Measurements from ENCODE around the gene FOCAD. TPM values are rescaled to one million over a fixed set of nuclear protein-coding genes. Genes with fewer than 3 reads are reported as not detected.

Gene FOCAD
- total RNA-seq, 8 experiments from 2014 or later, result 23.1 to 59.7 (median 43.2) TPM

DNA sequence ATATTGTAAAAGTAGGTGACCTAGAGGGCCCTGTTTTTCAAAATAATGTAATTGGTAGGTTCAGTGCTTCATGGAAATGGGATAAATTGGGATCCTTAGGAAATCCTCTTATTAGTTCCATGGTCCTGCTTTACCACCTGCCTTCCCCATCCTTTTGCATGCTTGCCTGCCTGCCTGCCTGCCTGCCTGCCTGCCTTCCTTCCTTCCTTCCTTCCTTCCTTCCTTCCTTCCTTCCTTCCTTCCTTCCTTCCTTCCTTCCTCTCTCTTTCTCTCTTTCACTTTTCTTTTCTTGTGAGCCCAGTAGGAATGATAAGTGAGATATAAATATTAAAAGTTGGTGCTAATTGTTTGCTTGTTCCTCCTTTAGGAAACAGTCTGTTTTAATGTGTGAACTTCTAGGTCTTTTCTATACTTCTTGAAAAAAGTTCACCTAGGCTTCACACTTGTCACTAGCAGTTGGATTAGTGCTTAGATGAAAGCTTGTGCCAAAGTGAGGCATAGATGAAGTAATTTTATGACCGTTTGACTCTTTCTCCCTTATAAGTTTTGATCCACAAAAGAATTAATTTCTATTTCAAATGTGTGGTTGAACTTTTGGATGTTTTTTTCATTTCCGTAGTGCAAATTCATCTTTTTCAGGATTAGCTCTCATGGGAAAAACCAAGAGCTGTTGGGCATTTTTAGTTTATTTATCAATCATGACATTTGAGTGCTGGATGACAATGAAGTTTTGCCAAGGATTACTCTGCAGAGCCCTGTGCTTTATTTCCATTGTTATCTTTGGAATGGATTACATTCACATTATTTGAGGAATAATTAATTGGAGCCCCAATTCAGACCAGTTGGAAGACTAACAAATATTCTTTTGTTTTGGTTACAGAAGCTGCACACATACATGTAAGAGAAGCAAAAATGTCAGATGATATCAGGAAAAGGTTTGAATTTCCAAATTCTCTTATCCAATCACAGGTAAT lies 30.7 kb downstream of the FOCAD start:
- Histone ChIP-seq H3K4me1 (replicated peaks in 1 of 2) (no peaks in the 10 kb centered on the region), H3K27ac (no peak overlapping the region), H3K4me3 (no peak overlapping the region)
- in situ Hi-C loops (cut with MboI; ENCODE audit: low pct_unique_long_range_greater_than_20kb in 2 of 9, low sequenced_read_pairs in 9 of 9, unreplicated experiment in 9 of 9), result no loop called here
- WGBS, 10 experiments, result 50 to 100% (median 83%) methylated on average over 1 to 2 of the region's 2 CpGs; no CpG with 5 or more reads in 2 of the 10 experiments
- ATAC-seq (replicated peaks in 6 of 8), result no peak

DNA sequence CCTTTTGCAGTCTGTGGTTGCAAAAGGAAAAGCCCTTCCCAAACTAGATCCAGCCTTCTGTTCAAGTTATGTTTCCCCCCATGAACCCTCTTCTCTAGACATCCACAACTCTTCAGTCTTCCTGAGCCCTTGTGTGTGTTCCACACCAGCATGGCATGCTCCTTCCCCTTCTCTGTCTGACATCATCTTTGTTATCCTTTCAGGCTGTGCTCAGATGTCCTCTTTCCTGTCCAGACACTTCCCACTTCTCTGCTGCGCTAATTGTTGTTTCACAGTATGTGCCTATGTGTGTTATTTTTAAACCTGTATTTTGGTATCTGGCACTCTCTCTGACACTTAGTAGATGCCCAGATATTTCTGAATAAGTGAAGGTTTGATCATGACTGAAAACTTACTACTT lies 38.2 kb downstream of the FOCAD start:
- no peak overlapping the region for H3K4me3 ChIP-seq
- in situ Hi-C loops (cut with MboI; ENCODE audit: low pct_unique_long_range_greater_than_20kb in 2 of 9, low sequenced_read_pairs in 9 of 9, unreplicated experiment in 9 of 9), result no loop called here
- H3K27ac ChIP-seq, result no peak overlapping the region
- peaks cover 0 to 4% of the 10 kb centered on the region in 2 donors for H3K4me1 ChIP-seq (replicated peaks in 1 of 2)
- peak in 3 of 8 experiments; percentile 31 to 82 (median 70) for ATAC-seq (replicated peaks in 6 of 8)
- WGBS, 10 experiments, result 60 to 100% (median 100%) methylated on average over 1 of the region's 1 CpG; no CpG with 5 or more reads in 3 of the 10 experiments

DNA sequence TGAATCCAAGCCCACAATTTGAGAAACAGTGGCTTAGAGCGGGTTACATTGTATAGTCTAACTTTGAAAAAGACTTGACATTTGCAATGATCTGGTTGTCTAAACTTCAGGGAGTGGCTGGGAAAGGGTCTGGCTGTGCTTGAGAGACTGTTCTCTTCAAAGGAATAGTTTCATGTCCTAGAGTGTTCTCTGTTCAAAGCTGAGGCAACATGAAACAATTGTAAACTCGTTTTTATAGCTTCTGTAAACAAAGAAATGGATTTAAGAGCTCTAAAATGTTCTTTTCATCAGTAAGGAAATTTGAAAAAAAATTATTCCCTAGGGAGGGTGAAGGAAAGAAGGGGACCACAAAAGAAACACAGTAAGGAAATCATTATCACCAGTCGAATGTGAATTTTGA lies 41.6 kb downstream of the FOCAD start:
- 13 to 86% (median 72%) methylated on average over 2 to 3 of the region's 3 CpGs for WGBS, 10 experiments
- in situ Hi-C loops (cut with MboI; ENCODE audit: low pct_unique_long_range_greater_than_20kb in 2 of 9, low sequenced_read_pairs in 9 of 9, unreplicated experiment in 9 of 9), result no loop called here
- no peak for ATAC-seq (replicated peaks in 6 of 8)
- Histone ChIP-seq H3K4me3 (no peak overlapping the region), H3K27ac (no peak overlapping the region), H3K4me1 (replicated peaks in 1 of 2) (peaks cover 0 to 4% of the 10 kb centered on the region in 2 donors)

DNA sequence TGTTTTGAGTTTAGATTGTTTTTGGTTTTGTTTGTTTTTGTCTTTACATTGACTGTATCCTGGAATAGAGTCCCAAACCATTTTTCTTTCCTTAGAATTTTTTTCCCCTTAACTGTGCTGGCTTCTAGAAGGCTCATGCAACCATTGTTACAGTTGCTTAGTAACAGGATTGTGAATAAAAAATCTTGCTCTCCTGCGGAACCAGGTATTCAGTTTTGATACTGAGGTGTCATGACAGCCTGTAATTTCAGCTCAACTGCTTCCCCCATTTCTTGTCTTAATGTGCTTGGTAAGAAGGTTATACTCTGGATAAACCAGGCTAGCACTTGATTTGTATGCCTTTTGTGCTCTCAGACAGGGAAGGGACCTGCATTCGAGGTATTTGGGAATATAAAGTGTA lies 42.1 kb downstream of the FOCAD start:
- H3K4me3 ChIP-seq, result no peak overlapping the region
- H3K27ac ChIP-seq, result no peak overlapping the region
- WGBS, 10 experiments, result 63 to 100% (median 92%) methylated on average over 1 to 2 of the region's 2 CpGs; no CpG with 5 or more reads in 3 of the 10 experiments
- in situ Hi-C loops (cut with MboI; ENCODE audit: low pct_unique_long_range_greater_than_20kb in 2 of 9, low sequenced_read_pairs in 9 of 9, unreplicated experiment in 9 of 9), result no loop called here
- peak in 1 of 8 experiments; percentile 28 for ATAC-seq (replicated peaks in 6 of 8)
- peaks cover 0 to 4% of the 10 kb centered on the region in 2 donors for H3K4me1 ChIP-seq (replicated peaks in 1 of 2)

DNA sequence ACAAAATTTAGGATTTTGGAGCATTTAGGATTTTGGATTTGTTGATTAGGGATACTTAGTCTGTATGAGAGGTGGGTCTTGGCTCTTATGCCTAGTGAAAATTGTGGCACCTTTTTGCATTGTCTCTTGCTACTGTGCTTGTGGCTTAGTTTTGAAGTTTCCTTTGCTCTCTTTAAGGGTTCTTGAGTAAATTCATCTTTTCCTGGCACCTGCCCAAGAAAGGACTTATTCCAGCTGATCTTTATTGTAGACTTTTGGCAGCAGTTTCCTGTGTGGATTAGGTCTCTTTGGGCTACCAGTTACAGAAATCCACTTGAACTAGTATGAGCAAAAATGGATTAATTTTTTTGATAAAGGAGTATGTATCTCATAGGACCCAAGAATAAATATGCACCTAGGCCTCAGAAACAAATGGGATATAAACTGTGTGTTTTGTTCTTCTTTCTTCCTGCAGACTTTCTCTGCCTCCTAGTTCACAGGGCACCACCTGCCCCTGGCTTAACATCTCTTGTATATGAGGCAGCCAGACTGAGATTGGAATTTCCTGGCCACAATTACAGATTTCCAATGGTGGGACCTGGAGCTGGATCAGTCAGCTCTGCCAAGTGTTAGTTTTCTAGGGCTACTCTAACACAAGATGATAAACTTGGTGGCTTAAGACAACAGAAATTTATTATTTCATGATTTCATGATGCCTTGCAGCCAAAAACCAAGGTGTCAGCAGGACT lies 44.6 kb downstream of the FOCAD start:
- in situ Hi-C loops (cut with MboI; ENCODE audit: low pct_unique_long_range_greater_than_20kb in 2 of 9, low sequenced_read_pairs in 9 of 9, unreplicated experiment in 9 of 9), result no loop called here
- Histone ChIP-seq H3K4me1 (replicated peaks in 1 of 2) (peaks cover 0 to 4% of the 10 kb centered on the region in 2 donors), H3K4me3 (no peak overlapping the region), H3K27ac (no peak overlapping the region)
- ATAC-seq (replicated peaks in 6 of 8), result no peak

DNA sequence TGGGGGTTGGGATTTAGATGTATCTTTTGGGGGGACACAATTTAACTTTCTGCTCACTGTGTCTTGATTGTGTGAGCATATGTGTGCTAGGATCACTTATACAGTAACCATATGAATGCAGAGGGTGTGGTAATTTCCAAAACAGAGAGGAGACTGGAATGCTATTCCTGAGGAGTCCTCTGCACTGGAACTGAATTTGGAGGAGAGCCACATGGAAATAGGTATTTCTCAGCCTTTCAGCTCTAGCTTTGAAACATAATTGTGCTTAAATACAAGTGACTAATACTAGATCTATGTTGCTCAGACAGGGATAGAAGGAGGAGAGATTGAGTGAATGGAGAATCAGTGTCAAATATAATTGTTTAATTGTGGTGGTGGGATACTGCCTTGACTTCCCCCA lies 45.5 kb downstream of the FOCAD start:
- ATAC-seq (replicated peaks in 6 of 8), result peak in 3 of 8 experiments; percentile 41 to 69 (median 50)
- Histone ChIP-seq H3K4me3 (no peak overlapping the region), H3K4me1 (replicated peaks in 1 of 2) (peaks cover 0 to 4% of the 10 kb centered on the region in 2 donors), H3K27ac (no peak overlapping the region)
- in situ Hi-C loops (cut with MboI; ENCODE audit: low pct_unique_long_range_greater_than_20kb in 2 of 9, low sequenced_read_pairs in 9 of 9, unreplicated experiment in 9 of 9), result no loop called here

DNA sequence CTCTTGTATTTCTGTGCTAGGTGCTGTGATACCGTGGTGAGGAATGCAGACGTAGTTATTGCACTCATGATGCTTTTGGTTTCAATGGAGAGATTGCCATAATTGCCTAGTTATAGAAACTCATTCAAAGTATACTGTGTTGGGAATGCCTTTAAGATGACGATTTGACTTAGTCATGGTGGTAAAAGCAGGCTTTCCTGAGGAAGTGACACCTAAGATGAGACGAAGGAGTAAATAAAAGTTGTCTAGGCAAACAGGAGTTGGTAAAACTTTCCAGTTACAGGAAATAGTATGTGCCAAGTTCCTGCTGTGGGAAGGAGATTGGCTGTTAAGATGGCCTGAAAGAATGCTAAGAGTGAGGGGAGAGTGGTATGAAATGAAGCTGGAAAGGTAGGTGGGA lies 48.1 kb downstream of the FOCAD start:
- in situ Hi-C loops (cut with MboI; ENCODE audit: low pct_unique_long_range_greater_than_20kb in 2 of 9, low sequenced_read_pairs in 9 of 9, unreplicated experiment in 9 of 9), result no loop called here
- Histone ChIP-seq H3K27ac (no peak overlapping the region), H3K4me3 (no peak overlapping the region), H3K4me1 (replicated peaks in 1 of 2) (no peaks in the 10 kb centered on the region)
- peak in 1 of 8 experiments; percentile 45 for ATAC-seq (replicated peaks in 6 of 8)
- 0 to 100% (median 84%) methylated on average over 1 to 4 of the region's 4 CpGs; no CpG with 5 or more reads in 1 of the 10 experiments for WGBS, 10 experiments

DNA sequence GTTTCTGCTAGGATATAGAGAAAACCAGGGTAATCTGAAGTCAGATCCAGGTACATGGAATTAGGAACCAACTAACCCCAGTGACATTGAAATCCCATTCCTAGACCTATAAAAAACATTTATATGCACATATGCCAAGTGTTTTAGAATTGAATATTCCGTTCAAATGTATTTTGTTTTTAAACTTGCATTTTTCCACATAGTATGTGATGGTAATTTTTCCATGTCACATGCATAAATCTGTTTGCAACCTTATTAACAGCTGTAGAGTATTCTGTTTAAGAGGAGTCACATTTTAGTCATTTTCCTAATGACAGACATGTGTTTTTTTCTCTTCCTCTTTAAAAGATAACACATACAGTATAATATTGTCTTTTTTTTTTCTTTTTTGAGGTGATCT lies 50.2 kb downstream of the FOCAD start:
- peak in 3 of 8 experiments; percentile 59 to 64 (median 63) for ATAC-seq (replicated peaks in 6 of 8)
- H3K4me3 ChIP-seq, result no peak overlapping the region
- in situ Hi-C loops (cut with MboI; ENCODE audit: low pct_unique_long_range_greater_than_20kb in 2 of 9, low sequenced_read_pairs in 9 of 9, unreplicated experiment in 9 of 9), result no loop called here
- H3K4me1 ChIP-seq (replicated peaks in 1 of 2), result no peaks in the 10 kb centered on the region
- WGBS, 10 experiments, result 0 to 100% (median 17%) methylated on average over 1 of the region's 1 CpG; no CpG with 5 or more reads in 3 of the 10 experiments
- no peak overlapping the region for H3K27ac ChIP-seq

DNA sequence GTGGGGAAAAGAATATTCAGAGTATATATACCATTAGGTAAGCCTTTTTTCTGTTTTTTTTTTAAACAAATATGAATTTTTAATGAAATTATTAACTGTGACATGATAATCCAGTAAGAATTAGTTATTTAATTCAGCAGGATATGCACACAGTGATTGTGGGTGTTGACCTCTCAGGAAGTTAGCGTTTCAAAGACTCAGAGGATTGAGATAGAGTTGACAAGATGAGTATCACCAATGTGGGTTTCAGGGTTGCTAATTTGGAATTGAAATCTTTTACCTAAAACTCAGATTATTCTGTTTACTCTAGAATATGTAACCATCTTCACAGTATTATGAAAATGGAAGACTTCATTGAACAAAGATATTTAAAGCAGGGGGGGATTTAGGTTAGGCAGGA lies 56.2 kb downstream of the FOCAD start:
- H3K4me3 ChIP-seq, result no peak overlapping the region
- WGBS, 10 experiments, result 0 to 100% (median 17%) methylated on average over 1 of the region's 1 CpG; no CpG with 5 or more reads in 4 of the 10 experiments
- in situ Hi-C loops (cut with MboI; ENCODE audit: low pct_unique_long_range_greater_than_20kb in 2 of 9, low sequenced_read_pairs in 9 of 9, unreplicated experiment in 9 of 9), result no loop called here
- peak in 1 of 8 experiments; percentile 20 for ATAC-seq (replicated peaks in 6 of 8)
- H3K4me1 ChIP-seq (replicated peaks in 1 of 2), result peaks cover 0 to 20% of the 10 kb centered on the region in 2 donors
- no peak overlapping the region for H3K27ac ChIP-seq

DNA sequence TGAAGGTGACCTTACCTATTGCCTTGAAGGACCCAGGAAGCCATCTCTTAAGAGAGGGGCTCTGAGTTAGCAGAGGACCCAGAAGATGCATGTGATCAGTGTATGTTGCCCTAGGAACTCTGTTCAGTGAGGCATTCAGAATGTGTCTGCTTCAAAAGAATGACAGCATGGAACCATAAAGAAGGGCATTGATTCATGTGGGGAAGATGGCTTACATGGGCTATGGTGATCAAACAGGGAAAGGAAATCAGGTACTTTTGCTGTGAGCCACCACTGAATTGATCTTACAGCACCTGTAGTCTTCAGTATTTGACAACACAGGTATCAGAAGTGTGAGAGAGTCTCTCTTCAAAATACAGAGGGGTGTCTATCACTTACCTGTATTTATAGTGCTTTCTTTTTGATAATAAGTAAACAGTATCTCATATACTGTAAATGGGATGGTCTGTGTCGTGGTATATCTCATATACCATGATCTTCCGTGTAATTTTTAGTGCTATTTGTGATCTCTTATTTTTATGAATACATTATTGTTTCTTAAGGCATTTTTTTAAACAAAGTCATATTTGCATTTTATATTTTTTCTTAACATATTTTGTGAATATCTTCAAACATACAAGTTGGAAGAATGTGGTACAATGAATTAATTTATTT lies 57.0 kb downstream of the FOCAD start:
- in situ Hi-C loops (cut with MboI; ENCODE audit: low pct_unique_long_range_greater_than_20kb in 2 of 9, low sequenced_read_pairs in 9 of 9, unreplicated experiment in 9 of 9), result no loop called here
- ATAC-seq (replicated peaks in 6 of 8), result no peak
- Histone ChIP-seq H3K4me3 (no peak overlapping the region), H3K4me1 (replicated peaks in 1 of 2) (peaks cover 0 to 20% of the 10 kb centered on the region in 2 donors), H3K27ac (no peak overlapping the region)
- 88 to 100% (median 97%) methylated on average over 1 to 2 of the region's 2 CpGs for WGBS, 10 experiments

DNA sequence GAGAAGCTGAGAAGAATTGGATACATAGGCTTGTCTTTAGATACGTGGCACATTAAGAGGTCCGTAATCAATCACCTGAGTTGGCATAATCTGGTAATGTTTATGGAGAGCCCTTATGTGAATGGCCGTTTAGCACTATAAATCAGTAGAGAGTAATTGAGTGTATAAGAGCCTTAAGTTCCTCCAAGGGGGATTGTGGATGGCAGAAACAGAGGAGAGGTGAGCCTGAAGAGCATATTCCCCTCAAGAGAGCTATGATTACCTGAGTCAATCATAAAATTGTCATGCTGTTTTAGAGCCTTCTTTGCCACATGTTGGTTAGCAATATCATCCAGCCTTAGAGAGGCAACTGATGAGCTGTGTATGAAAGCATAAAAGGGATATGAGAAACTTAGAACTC lies 58.8 kb downstream of the FOCAD start:
- in situ Hi-C loops (cut with MboI; ENCODE audit: low pct_unique_long_range_greater_than_20kb in 2 of 9, low sequenced_read_pairs in 9 of 9, unreplicated experiment in 9 of 9), result no loop called here
- H3K4me3 ChIP-seq, result no peak overlapping the region
- WGBS, 10 experiments, result 0 to 100% (median 66%) methylated on average over 1 to 3 of the region's 3 CpGs
- H3K27ac ChIP-seq, result no peak overlapping the region
- ATAC-seq (replicated peaks in 6 of 8), result peak in 2 of 8 experiments; percentile 9 to 53
- H3K4me1 ChIP-seq (replicated peaks in 1 of 2), result peaks cover 0 to 20% of the 10 kb centered on the region in 2 donors

DNA sequence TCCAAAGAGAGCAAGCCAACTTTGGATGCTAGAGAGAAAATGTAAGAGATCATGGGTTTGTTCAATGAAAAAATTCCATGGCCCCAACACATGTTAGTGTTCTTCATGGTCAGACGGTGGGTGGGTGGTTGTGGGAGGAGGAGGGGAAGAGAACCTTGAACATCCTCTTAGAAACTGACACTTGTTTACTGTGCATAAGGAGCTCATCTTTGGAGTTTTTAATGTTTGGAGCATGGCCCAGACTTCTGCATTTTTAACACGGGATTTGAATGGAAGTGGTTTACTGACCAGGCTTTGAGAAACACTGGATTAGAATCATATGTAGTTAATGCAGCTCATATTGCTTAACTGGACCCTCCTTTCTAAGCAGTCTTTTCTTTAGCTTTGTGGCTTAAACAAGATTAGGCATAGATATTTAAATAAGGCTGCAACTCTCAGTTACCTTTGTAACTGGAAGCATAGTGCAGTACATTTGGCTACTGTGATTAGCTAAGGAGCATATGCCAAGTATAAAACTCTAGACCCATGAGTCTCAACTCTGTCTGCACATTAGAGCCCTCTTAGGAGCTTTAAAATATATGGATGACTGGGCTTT lies 60.1 kb downstream of the FOCAD start:
- Histone ChIP-seq H3K4me1 (replicated peaks in 1 of 2) (peaks cover 0 to 28% of the 10 kb centered on the region in 2 donors), H3K4me3 (no peak overlapping the region), H3K27ac (no peak overlapping the region)
- ATAC-seq (replicated peaks in 6 of 8), result peak in 2 of 8 experiments; percentile 21 to 34
- in situ Hi-C loops (cut with MboI; ENCODE audit: low pct_unique_long_range_greater_than_20kb in 2 of 9, low sequenced_read_pairs in 9 of 9, unreplicated experiment in 9 of 9), result no loop called here
- 11 to 100% (median 65%) methylated on average over 1 to 2 of the region's 2 CpGs; no CpG with 5 or more reads in 6 of the 10 experiments for WGBS, 10 experiments

Measured in motor neuron (in vitro differentiated cells).